ENCODE results near the gene CD274.

GRCh38 chr9:5453673-5454072, 3.3 kb downstream of the CD274 start:
- TF ChIP-seq, protein P1, sequence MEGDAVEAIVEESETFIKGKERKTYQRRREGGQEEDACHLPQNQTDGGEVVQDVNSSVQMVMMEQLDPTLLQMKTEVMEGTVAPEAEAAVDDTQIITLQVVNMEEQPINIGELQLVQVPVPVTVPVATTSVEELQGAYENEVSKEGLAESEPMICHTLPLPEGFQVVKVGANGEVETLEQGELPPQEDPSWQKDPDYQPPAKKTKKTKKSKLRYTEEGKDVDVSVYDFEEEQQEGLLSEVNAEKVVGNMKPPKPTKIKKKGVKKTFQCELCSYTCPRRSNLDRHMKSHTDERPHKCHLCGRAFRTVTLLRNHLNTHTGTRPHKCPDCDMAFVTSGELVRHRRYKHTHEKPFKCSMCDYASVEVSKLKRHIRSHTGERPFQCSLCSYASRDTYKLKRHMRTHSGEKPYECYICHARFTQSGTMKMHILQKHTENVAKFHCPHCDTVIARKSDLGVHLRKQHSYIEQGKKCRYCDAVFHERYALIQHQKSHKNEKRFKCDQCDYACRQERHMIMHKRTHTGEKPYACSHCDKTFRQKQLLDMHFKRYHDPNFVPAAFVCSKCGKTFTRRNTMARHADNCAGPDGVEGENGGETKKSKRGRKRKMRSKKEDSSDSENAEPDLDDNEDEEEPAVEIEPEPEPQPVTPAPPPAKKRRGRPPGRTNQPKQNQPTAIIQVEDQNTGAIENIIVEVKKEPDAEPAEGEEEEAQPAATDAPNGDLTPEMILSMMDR (conservative IDR thresholded peaks at IDR 0.05 in 1 of 2, IDR thresholded peaks at IDR 0.05 in 1 of 2; ENCODE audit: low read depth in 1 of 2, low read length in 2 of 2): no peak
- TF ChIP-seq EZH2 (IDR thresholded peaks at IDR 0.05; ENCODE audit: low read length, missing control alignments): no peak

All from fibroblast of lung (primary cell).